HG03378 (cell line): ENCODE measurements around the gene NFATC2.
A peak's percentile ranks its signal among the peaks of the same experiment; 100 is the strongest.

Experiments used
- ATAC-seq: cut with Tn5 transposase; IDR thresholded peaks from one replicate; pipeline ENCODE4 v1.9.1; 2021; ENCODE audit warnings: mild to moderate bottlenecking, moderate library complexity; ENCODE audit not compliant: unreplicated experiment

The NFATC2 gene

GRCh38 chr20:51437182-51437924 lies 105.2 kb downstream of the NFATC2 start:
- no peak for ATAC-seq

- no peak for ATAC-seq
Observed at GRCh38 chr20:51434580-51435247, 107.8 kb downstream of the NFATC2 start.

- ATAC-seq, result no peak
Observed at GRCh38 chr20:51434026-51434425, 108.5 kb downstream of the NFATC2 start.

GRCh38 chr20:51432875-51433274 lies 109.6 kb downstream of the NFATC2 start:
- no peak for ATAC-seq

GRCh38 chr20:51432251-51432784 lies 110.2 kb downstream of the NFATC2 start:
- ATAC-seq, result no peak

GRCh38 chr20:51431321-51431720 lies 111.2 kb downstream of the NFATC2 start:
- no peak for ATAC-seq

GRCh38 chr20:51430198-51430950 lies 112.1 kb downstream of the NFATC2 start:
- no peak for ATAC-seq

GRCh38 chr20:51429696-51430095 lies 112.8 kb downstream of the NFATC2 start:
- ATAC-seq, result no peak

- no peak for ATAC-seq
Observed at GRCh38 chr20:51429144-51429482, 113.4 kb downstream of the NFATC2 start.

- no peak for ATAC-seq
Observed at GRCh38 chr20:51428401-51429143, 113.9 kb downstream of the NFATC2 start.

GRCh38 chr20:51427651-51428291 lies 114.7 kb downstream of the NFATC2 start:
- ATAC-seq, result no peak

- no peak for ATAC-seq
Observed at GRCh38 chr20:51426718-51427650, 115.5 kb downstream of the NFATC2 start.

GRCh38 chr20:51425347-51426106 lies 117.0 kb downstream of the NFATC2 start:
- no peak for ATAC-seq

GRCh38 chr20:51424270-51425117 lies 118.0 kb downstream of the NFATC2 start:
- no peak for ATAC-seq

GRCh38 chr20:51423810-51424209 lies 118.7 kb downstream of the NFATC2 start:
- ATAC-seq, result no peak

GRCh38 chr20:51423290-51423667 lies 119.2 kb downstream of the NFATC2 start:
- peak; percentile 84 for ATAC-seq

- no peak for ATAC-seq
Observed at GRCh38 chr20:51422514-51423289, 119.8 kb downstream of the NFATC2 start.
